ENCODE data around the gene ANAPC10. TPM values are rescaled to one million over a fixed set of nuclear protein-coding genes. Genes with fewer than 3 reads are reported as not detected.

Gene ANAPC10
- total RNA-seq, 1 experiment from 2014 or later = 27.2 TPM

DNA sequence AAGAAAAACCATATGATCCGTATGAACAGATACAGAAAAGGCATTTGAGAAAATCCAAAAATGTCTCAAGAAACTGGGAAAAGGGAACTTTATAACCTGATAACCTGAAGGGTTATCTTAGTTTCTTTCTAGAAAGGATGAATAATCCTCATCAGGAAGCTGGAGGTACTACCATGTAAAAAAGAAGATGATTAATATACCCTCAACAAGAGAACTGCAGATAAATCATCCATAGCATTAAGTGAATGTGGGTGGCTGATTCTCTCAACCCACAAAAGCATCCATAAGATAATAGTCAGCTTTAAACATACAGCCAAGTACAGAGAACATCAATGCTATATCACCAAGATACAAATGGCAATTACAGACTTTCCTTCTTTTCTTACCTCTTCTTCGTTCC lies 26.4 kb downstream of the ANAPC10 start:
- Histone ChIP-seq H3K9ac (ENCODE audit: low read length) (no peak overlapping the region), H3K36me3 (ENCODE audit: control insufficient read depth in 1 of 2, insufficient read depth in 2 of 2, low read length in 2 of 2) (peaks cover 0 to 5% of the 10 kb centered on the region in 2 experiments; a peak in 1 of 4 replicates), H3K79me2 (ENCODE audit: insufficient read depth, low read length) (peaks cover 50% of the 10 kb centered on the region), H3K4me3 (replicated peaks in 1 of 2; ENCODE audit: low read depth in 1 of 2, low read length in 2 of 2) (no peak overlapping the region), H3K9me3 (ENCODE audit: control insufficient read depth in 1 of 2, insufficient read depth in 1 of 2, low read depth in 1 of 2, low read length in 2 of 2) (no peaks in the 10 kb centered on the region), H3K9me2 (ENCODE audit: insufficient read depth) (no peaks in the 10 kb centered on the region), H2AFZ (ENCODE audit: low read depth, low read length, poor library complexity, severe bottlenecking) (no peak overlapping the region), H3K4me2 (ENCODE audit: low read length) (no peak overlapping the region), H3K27me3 (ENCODE audit: insufficient read depth, low read length) (no peaks in the 10 kb centered on the region), H3K27ac (ENCODE audit: low read depth, low read length) (no peak overlapping the region), H3K4me1 (ENCODE audit: control insufficient read depth in 1 of 2, insufficient read depth in 2 of 2, low read length in 2 of 2) (peaks cover 3 to 19% of the 10 kb centered on the region in 2 experiments; a peak in 3 of 4 replicates), H4K20me1 (ENCODE audit: insufficient read depth) (no peaks in the 10 kb centered on the region)
- ATAC-seq (no peak), DNase-seq (ENCODE audit: low read depth, low spot score) (no peak)
- ChIA-PET CTCF (no interaction called here), POLR2A (no interaction called here), RAD21 (ENCODE audit: low non-redundant PET in 1 of 2, low total read pairs in 2 of 2, uncharacterized antibody in 2 of 2, unreplicated experiment in 2 of 2) (no interaction called here)
- no TSS peak for BruUV-seq (replicated peaks)
- intact Hi-C loops (cut with micrococcal nuclease) = no loop called here
- no peak for TF ChIP-seq POLR2AphosphoS5 (IDR thresholded peaks at IDR 0.05; ENCODE audit: low read depth, low read length)
- no peak for TF ChIP-seq SP1 (IDR thresholded peaks at IDR 0.05; ENCODE audit: low read depth)
- TF ChIP-seq CBX3 (IDR thresholded peaks at IDR 0.05; ENCODE audit: low read depth) = no peak
- TF ChIP-seq EZH2 (IDR thresholded peaks at IDR 0.05) = no peak
- no peak for TF ChIP-seq POLR2A (IDR thresholded peaks at IDR 0.05; ENCODE audit: borderline replicate concordance, extremely low read depth, insufficient read depth, insufficient read length)
- TF ChIP-seq, protein P1, sequence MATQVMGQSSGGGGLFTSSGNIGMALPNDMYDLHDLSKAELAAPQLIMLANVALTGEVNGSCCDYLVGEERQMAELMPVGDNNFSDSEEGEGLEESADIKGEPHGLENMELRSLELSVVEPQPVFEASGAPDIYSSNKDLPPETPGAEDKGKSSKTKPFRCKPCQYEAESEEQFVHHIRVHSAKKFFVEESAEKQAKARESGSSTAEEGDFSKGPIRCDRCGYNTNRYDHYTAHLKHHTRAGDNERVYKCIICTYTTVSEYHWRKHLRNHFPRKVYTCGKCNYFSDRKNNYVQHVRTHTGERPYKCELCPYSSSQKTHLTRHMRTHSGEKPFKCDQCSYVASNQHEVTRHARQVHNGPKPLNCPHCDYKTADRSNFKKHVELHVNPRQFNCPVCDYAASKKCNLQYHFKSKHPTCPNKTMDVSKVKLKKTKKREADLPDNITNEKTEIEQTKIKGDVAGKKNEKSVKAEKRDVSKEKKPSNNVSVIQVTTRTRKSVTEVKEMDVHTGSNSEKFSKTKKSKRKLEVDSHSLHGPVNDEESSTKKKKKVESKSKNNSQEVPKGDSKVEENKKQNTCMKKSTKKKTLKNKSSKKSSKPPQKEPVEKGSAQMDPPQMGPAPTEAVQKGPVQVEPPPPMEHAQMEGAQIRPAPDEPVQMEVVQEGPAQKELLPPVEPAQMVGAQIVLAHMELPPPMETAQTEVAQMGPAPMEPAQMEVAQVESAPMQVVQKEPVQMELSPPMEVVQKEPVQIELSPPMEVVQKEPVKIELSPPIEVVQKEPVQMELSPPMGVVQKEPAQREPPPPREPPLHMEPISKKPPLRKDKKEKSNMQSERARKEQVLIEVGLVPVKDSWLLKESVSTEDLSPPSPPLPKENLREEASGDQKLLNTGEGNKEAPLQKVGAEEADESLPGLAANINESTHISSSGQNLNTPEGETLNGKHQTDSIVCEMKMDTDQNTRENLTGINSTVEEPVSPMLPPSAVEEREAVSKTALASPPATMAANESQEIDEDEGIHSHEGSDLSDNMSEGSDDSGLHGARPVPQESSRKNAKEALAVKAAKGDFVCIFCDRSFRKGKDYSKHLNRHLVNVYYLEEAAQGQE (IDR thresholded peaks at IDR 0.05; ENCODE audit: low read depth) = no peak
- no peak for TF ChIP-seq ZFX (IDR thresholded peaks at IDR 0.05)
- TF ChIP-seq, protein P2, sequence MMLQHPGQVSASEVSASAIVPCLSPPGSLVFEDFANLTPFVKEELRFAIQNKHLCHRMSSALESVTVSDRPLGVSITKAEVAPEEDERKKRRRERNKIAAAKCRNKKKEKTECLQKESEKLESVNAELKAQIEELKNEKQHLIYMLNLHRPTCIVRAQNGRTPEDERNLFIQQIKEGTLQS (IDR thresholded peaks at IDR 0.05) = no peak
- TF ChIP-seq YY1 (IDR thresholded peaks at IDR 0.05; ENCODE audit: extremely low read depth, insufficient replicate concordance, low read depth, low read length) = no peak
- no peak for TF ChIP-seq SIN3A (IDR thresholded peaks at IDR 0.05; ENCODE audit: low read depth)

All from HCT116 (cell line).